SK-N-MC (cell line): ENCODE measurements around the gene ZNRF3.
"Not testable (repeated sequence)": the region's sequence is repeated elsewhere in the genome, so short reads cannot be mapped to it uniquely, and the experiment has no call there.

Source experiments
- DNase-seq: peaks from one replicate; pipeline ENCODE4 v3.0.0-alpha.2; 2011; ENCODE audit warnings: low read depth, low spot score
- H3K27ac ChIP-seq: fragments of 200-600 bp; sonication (generic); 2 replicates; pipeline ENCODE4 v1.5.1; 2016; ENCODE audit warnings: mixed run types
- H3K36me3 ChIP-seq: fragments of 200-600 bp; sonication (generic); 2 replicates; pipeline ENCODE4 v1.6.1; 2017; ENCODE audit warnings: antibody characterized with exemption, low read length, mixed read lengths; ENCODE audit not compliant: insufficient read depth
- H3K4me3 ChIP-seq: fragments of 200-600 bp; sonication (generic); 2 replicates; pipeline ENCODE4 v1.5.1; 2016
- H3K9ac ChIP-seq: fragments of 200-600 bp; sonication (generic); 2 replicates; pipeline ENCODE4 v1.8.0; 2017; ENCODE audit warnings: mixed run types, mixed read lengths; ENCODE audit not compliant: insufficient read length
- H3K9me3 ChIP-seq: fragments of 200-600 bp; sonication (generic); 2 replicates; pipeline ENCODE4 v1.6.1; 2017; ENCODE audit warnings: low read depth, mild to moderate bottlenecking, antibody characterized with exemption, low read length, moderate library complexity, mixed read lengths
- EZH2 ChIP-seq: fragments of 200-600 bp; sonication (generic); IDR thresholded peaks from one replicate; pipeline ENCODE4 v1.6.1; 2017; ENCODE audit warnings: antibody characterized with exemption
- FOXP2 ChIP-seq: optimal IDR thresholded peaks from 2 replicates; pipeline ENCODE3; 2011; ENCODE audit warnings: mild to moderate bottlenecking, moderate library complexity; ENCODE audit not compliant: insufficient read depth; ENCODE audit errors: extremely low read length, control extremely low read depth
- POLR2AphosphoS5 ChIP-seq: IDR thresholded peaks from 2 replicates; pipeline ENCODE4 v1.6.1; 2012; ENCODE audit warnings: mild to moderate bottlenecking, low read depth, low read length, borderline replicate concordance

ZNRF3 gene

GRCh38 chr22:29003975-29004646, 120.7 kb downstream of the ZNRF3 start:
- no peaks in the 10 kb centered on the region for H3K36me3 ChIP-seq
- no peak overlapping the region for H3K4me3 ChIP-seq
- no peak for DNase-seq
- H3K9me3 ChIP-seq, result no peaks in the 10 kb centered on the region
- no peak for TF ChIP-seq POLR2AphosphoS5
- TF ChIP-seq FOXP2, result no peak
- no peak for TF ChIP-seq EZH2
- no peak overlapping the region for H3K27ac ChIP-seq
- no peak overlapping the region for H3K9ac ChIP-seq

- Histone ChIP-seq H3K4me3 (no peak overlapping the region), H3K36me3 (no peaks in the 10 kb centered on the region), H3K9me3 (no peaks in the 10 kb centered on the region), H3K27ac (no peak overlapping the region), H3K9ac (no peak overlapping the region)
- DNase-seq, result no peak
- TF ChIP-seq FOXP2 (no peak), POLR2AphosphoS5 (no peak), EZH2 (no peak)
Observed at GRCh38 chr22:29004647-29005371, 121.4 kb downstream of the ZNRF3 start.

GRCh38 chr22:29005754-29006153, 122.4 kb downstream of the ZNRF3 start:
- not testable (repeated sequence) for H3K9ac ChIP-seq, DNase-seq, H3K27ac ChIP-seq, H3K4me3 ChIP-seq, H3K36me3 ChIP-seq, H3K9me3 ChIP-seq

GRCh38 chr22:29006346-29006745, 123.0 kb downstream of the ZNRF3 start:
- TF ChIP-seq EZH2 (no peak), POLR2AphosphoS5 (no peak), FOXP2 (no peak)
- H3K27ac ChIP-seq, result no peak overlapping the region
- DNase-seq, result no peak
- H3K4me3 ChIP-seq, result no peak overlapping the region
- H3K36me3 ChIP-seq, result no peaks in the 10 kb centered on the region
- H3K9me3 ChIP-seq, result no peaks in the 10 kb centered on the region
- no peak overlapping the region for H3K9ac ChIP-seq

- no peak overlapping the region for H3K4me3 ChIP-seq
- H3K9ac ChIP-seq, result no peak overlapping the region
- no peak for TF ChIP-seq POLR2AphosphoS5
- TF ChIP-seq FOXP2, result no peak
- TF ChIP-seq EZH2, result no peak
- H3K9me3 ChIP-seq, result no peaks in the 10 kb centered on the region
- H3K27ac ChIP-seq, result no peak overlapping the region
- DNase-seq, result no peak
- no peaks in the 10 kb centered on the region; the same call in 1 of the 2 replicates for H3K36me3 ChIP-seq
Observed at GRCh38 chr22:29009148-29009547, 125.8 kb downstream of the ZNRF3 start.

- TF ChIP-seq POLR2AphosphoS5 (no peak), EZH2 (no peak), FOXP2 (no peak)
- no peak for DNase-seq
- Histone ChIP-seq H3K9me3 (no peaks in the 10 kb centered on the region), H3K36me3 (no peaks in the 10 kb centered on the region; the same call in 1 of the 2 replicates), H3K4me3 (no peak overlapping the region), H3K27ac (no peak overlapping the region), H3K9ac (no peak overlapping the region)
Observed at GRCh38 chr22:29011240-29012100, 128.1 kb downstream of the ZNRF3 start.

GRCh38 chr22:29012101-29012433, 128.7 kb downstream of the ZNRF3 start:
- Histone ChIP-seq H3K27ac (no peak overlapping the region), H3K9ac (no peak overlapping the region), H3K4me3 (no peak overlapping the region), H3K9me3 (no peaks in the 10 kb centered on the region), H3K36me3 (no peaks in the 10 kb centered on the region; the same call in 1 of the 2 replicates)
- TF ChIP-seq EZH2 (no peak), FOXP2 (no peak), POLR2AphosphoS5 (no peak)
- DNase-seq, result no peak

GRCh38 chr22:29012952-29013351, 129.6 kb downstream of the ZNRF3 start:
- Histone ChIP-seq H3K4me3 (no peak overlapping the region), H3K9ac (no peak overlapping the region), H3K9me3 (no peaks in the 10 kb centered on the region), H3K36me3 (no peaks in the 10 kb centered on the region; the same call in 1 of the 2 replicates), H3K27ac (no peak overlapping the region)
- DNase-seq, result no peak
- TF ChIP-seq FOXP2 (no peak), POLR2AphosphoS5 (no peak), EZH2 (no peak)
